ENCODE measurements around the gene KCTD14. TPM values are rescaled to one million over a fixed set of nuclear protein-coding genes. Genes with fewer than 3 reads are reported as not detected.

The KCTD14 gene
- polyA plus RNA-seq, 1 experiment: 1.8 TPM

- Histone ChIP-seq H3K27me3 (ENCODE audit: control insufficient read depth, insufficient read depth, low read length) (no peaks in the 10 kb centered on the region), H3K4me3 (ENCODE audit: low read depth, low read length) (no peak overlapping the region), H3K36me3 (ENCODE audit: control insufficient read depth, insufficient read depth, low read length) (no peaks in the 10 kb centered on the region)
- DNase-seq (ENCODE audit: low read depth): no peak
- ChIA-PET POLR2A (no interaction called here), CTCF (no interaction called here)
- no peak for TF ChIP-seq CTCF (IDR thresholded peaks at IDR 0.05; ENCODE audit: insufficient read depth, low read depth, low read length)
Observed at GRCh38 chr11:78040691-78041379, 17.8 kb upstream of the KCTD14 start.

GRCh38 chr11:78039919-78040671 lies 17.0 kb upstream of the KCTD14 start:
- peak; percentile 39 for DNase-seq (ENCODE audit: low read depth)
- ChIA-PET CTCF (interaction anchor here (1.0 kb wide), 1 partner anchor 335 kb away, joined by 3 read pairs; no protein-coding TSS in a partner anchor), POLR2A (interaction anchor here (0.6 to 0.7 kb wide), 3 partner anchors 19 to 127 kb away, joined by 3 to 11 read pairs (median 4); no protein-coding TSS in a partner anchor)
- no peak for TF ChIP-seq CTCF (IDR thresholded peaks at IDR 0.05; ENCODE audit: insufficient read depth, low read depth, low read length)
- H3K27me3 ChIP-seq (ENCODE audit: control insufficient read depth, insufficient read depth, low read length): no peaks in the 10 kb centered on the region
- no peaks in the 10 kb centered on the region for H3K36me3 ChIP-seq (ENCODE audit: control insufficient read depth, insufficient read depth, low read length)
- H3K4me3 ChIP-seq (ENCODE audit: low read depth, low read length): 0 out of 2 replicates have a peak overlapping the region, but pooled peaks have one; percentile 12

- ChIA-PET CTCF (interaction anchor here (1.0 kb wide), 1 partner anchor 335 kb away, joined by 3 read pairs; no protein-coding TSS in a partner anchor), POLR2A (interaction anchor here (0.7 kb wide), 2 partner anchors 18 to 128 kb away, joined by 3 to 4 read pairs; no protein-coding TSS in a partner anchor)
- H3K4me3 ChIP-seq (ENCODE audit: low read depth, low read length): no peak overlapping the region
- no peak for DNase-seq (ENCODE audit: low read depth)
- no peaks in the 10 kb centered on the region for H3K27me3 ChIP-seq (ENCODE audit: control insufficient read depth, insufficient read depth, low read length)
- no peak for TF ChIP-seq CTCF (IDR thresholded peaks at IDR 0.05; ENCODE audit: insufficient read depth, low read depth, low read length)
- no peaks in the 10 kb centered on the region for H3K36me3 ChIP-seq (ENCODE audit: control insufficient read depth, insufficient read depth, low read length)
Observed at GRCh38 chr11:78039391-78039918, 16.4 kb upstream of the KCTD14 start.

GRCh38 chr11:78038697-78039313 lies 15.7 kb upstream of the KCTD14 start:
- ChIA-PET POLR2A (no interaction called here), CTCF (interaction anchor here (0.6 to 5.1 kb wide), 3 partner anchors 7 to 26 kb away, joined by 3 to 22 read pairs (median 4); no protein-coding TSS in a partner anchor)
- DNase-seq (ENCODE audit: low read depth): no peak
- no peaks in the 10 kb centered on the region for H3K36me3 ChIP-seq (ENCODE audit: control insufficient read depth, insufficient read depth, low read length)
- no peak for TF ChIP-seq CTCF (IDR thresholded peaks at IDR 0.05; ENCODE audit: insufficient read depth, low read depth, low read length)
- H3K27me3 ChIP-seq (ENCODE audit: control insufficient read depth, insufficient read depth, low read length): no peaks in the 10 kb centered on the region
- no peak overlapping the region for H3K4me3 ChIP-seq (ENCODE audit: low read depth, low read length)
